Measurements from ENCODE around the gene ZNF264.
"Not testable (repeated sequence)": the region's sequence is repeated elsewhere in the genome, so short reads cannot be mapped to it uniquely, and the experiment has no call there.

Gene ZNF264

GRCh38 chr19:57241176-57241575 is 49.9 kb downstream of the ZNF264 start:
- DNase-seq (ENCODE audit: low spot score), result no peak
- in situ Hi-C loops (cut with MboI; ENCODE audit: low sequenced_read_pairs, unreplicated experiment), result no loop called here
- no peak for TF ChIP-seq CTCF (IDR thresholded peaks at IDR 0.05; ENCODE audit: borderline replicate concordance, control extremely low read depth, extremely low read depth, insufficient read depth, missing control alignments)

GRCh38 chr19:57242821-57243220 is 51.5 kb downstream of the ZNF264 start:
- no peak for DNase-seq (ENCODE audit: low spot score)
- no peak for TF ChIP-seq CTCF (IDR thresholded peaks at IDR 0.05; ENCODE audit: borderline replicate concordance, control extremely low read depth, extremely low read depth, insufficient read depth, missing control alignments)
- in situ Hi-C loops (cut with MboI; ENCODE audit: low sequenced_read_pairs, unreplicated experiment), result no loop called here

GRCh38 chr19:57244513-57244912 is 53.2 kb downstream of the ZNF264 start:
- in situ Hi-C loops (cut with MboI; ENCODE audit: low sequenced_read_pairs, unreplicated experiment), result no loop called here
- no peak for TF ChIP-seq CTCF (IDR thresholded peaks at IDR 0.05; ENCODE audit: borderline replicate concordance, control extremely low read depth, extremely low read depth, insufficient read depth, missing control alignments)
- DNase-seq (ENCODE audit: low spot score), result no peak

DNA sequence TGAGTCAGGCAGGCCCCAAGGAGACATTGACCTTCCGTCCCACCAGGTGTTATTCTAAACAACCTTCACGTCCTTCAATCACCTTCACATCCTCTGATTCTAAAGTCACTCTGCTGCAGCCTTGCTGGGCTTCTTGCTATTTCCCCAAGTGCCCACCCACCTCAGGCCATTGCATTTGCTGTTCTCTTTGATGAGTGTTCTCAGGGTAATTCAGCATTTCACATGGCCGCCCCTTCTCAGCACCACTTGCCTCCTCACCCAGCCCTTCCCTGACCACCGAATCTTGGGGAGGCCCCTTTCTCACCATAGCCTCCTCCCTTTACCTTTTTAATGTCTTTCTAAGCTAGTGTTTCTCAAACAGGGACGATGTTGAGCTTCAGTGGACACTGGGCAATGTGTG is 53.8 kb downstream of the ZNF264 start:
- DNase-seq (ENCODE audit: low spot score), result no peak
- in situ Hi-C loops (cut with MboI; ENCODE audit: low sequenced_read_pairs, unreplicated experiment), result no loop called here
- TF ChIP-seq CTCF (IDR thresholded peaks at IDR 0.05; ENCODE audit: borderline replicate concordance, control extremely low read depth, extremely low read depth, insufficient read depth, missing control alignments), result no peak

GRCh38 chr19:57245959-57246358 is 54.7 kb downstream of the ZNF264 start:
- no peak for DNase-seq (ENCODE audit: low spot score)
- in situ Hi-C loops (cut with MboI; ENCODE audit: low sequenced_read_pairs, unreplicated experiment), result no loop called here
- TF ChIP-seq CTCF (IDR thresholded peaks at IDR 0.05; ENCODE audit: borderline replicate concordance, control extremely low read depth, extremely low read depth, insufficient read depth, missing control alignments), result no peak

GRCh38 chr19:57248646-57249045 is 57.3 kb downstream of the ZNF264 start:
- no peak for TF ChIP-seq CTCF (IDR thresholded peaks at IDR 0.05; ENCODE audit: borderline replicate concordance, control extremely low read depth, extremely low read depth, insufficient read depth, missing control alignments)
- in situ Hi-C loops (cut with MboI; ENCODE audit: low sequenced_read_pairs, unreplicated experiment), result no loop called here
- no peak for DNase-seq (ENCODE audit: low spot score)

GRCh38 chr19:57249329-57249728 is 58.0 kb downstream of the ZNF264 start:
- TF ChIP-seq CTCF (IDR thresholded peaks at IDR 0.05; ENCODE audit: borderline replicate concordance, control extremely low read depth, extremely low read depth, insufficient read depth, missing control alignments), result no peak
- DNase-seq (ENCODE audit: low spot score), result no peak
- in situ Hi-C loops (cut with MboI; ENCODE audit: low sequenced_read_pairs, unreplicated experiment), result no loop called here

GRCh38 chr19:57253767-57254166 is 62.5 kb downstream of the ZNF264 start:
- in situ Hi-C loops (cut with MboI; ENCODE audit: low sequenced_read_pairs, unreplicated experiment); DNase-seq (ENCODE audit: low spot score): not testable (repeated sequence)
